ENCODE results near the gene SHISA8.
"Not testable (repeated sequence)": the region's sequence is repeated elsewhere in the genome, so short reads cannot be mapped to it uniquely, and the experiment has no call there.

Gene SHISA8

GRCh38 chr22:41949297-41949965 is 34.6 kb upstream of the SHISA8 start:
- Histone ChIP-seq H2AFZ (ENCODE audit: low read depth, low read length, severe bottlenecking) (no peak overlapping the region), H3K79me2 (ENCODE audit: insufficient read depth, low read length) (peaks cover 21% of the 10 kb centered on the region), H3F3A (ENCODE audit: insufficient read depth) (peaks cover 8% of the 10 kb centered on the region), H3K9me2 (replicated peaks; ENCODE audit: insufficient read depth, low read length) (no peaks in the 10 kb centered on the region), H3K9me3 (ENCODE audit: insufficient read depth, low read length) (no peaks in the 10 kb centered on the region), H4K20me1 (ENCODE audit: low read depth, low read length) (no peaks in the 10 kb centered on the region), H3K4me3 (ENCODE audit: insufficient read depth, low read length, poor library complexity, severe bottlenecking) (no peak overlapping the region), H3K27me3 (ENCODE audit: low read length) (no peaks in the 10 kb centered on the region), H3K36me3 (ENCODE audit: low read length) (peaks cover 10% of the 10 kb centered on the region), H3K4me2 (ENCODE audit: low read depth, low read length, poor library complexity, severe bottlenecking) (peak overlapping the region; percentile 6), H3K9ac (ENCODE audit: low read length) (0 out of 2 replicates have a peak overlapping the region, but pooled peaks have one; percentile 9), H3K27ac (ENCODE audit: low read depth, low read length) (no peak overlapping the region)
- no peak for TF ChIP-seq EZH2phosphoT487 (conservative IDR thresholded peaks at IDR 0.05; ENCODE audit: low read length)
- TF ChIP-seq CTCF (IDR thresholded peaks at IDR 0.05; ENCODE audit: insufficient read depth, low read length, poor library complexity, severe bottlenecking): no peak

GRCh38 chr22:41948928-41949296 is 34.0 kb upstream of the SHISA8 start:
- not testable (repeated sequence) for H3K27ac ChIP-seq (ENCODE audit: low read depth, low read length); H4K20me1 ChIP-seq (ENCODE audit: low read depth, low read length); H3K9me3 ChIP-seq (ENCODE audit: insufficient read depth, low read length); H2AFZ ChIP-seq (ENCODE audit: low read depth, low read length, severe bottlenecking); H3K27me3 ChIP-seq (ENCODE audit: low read length); H3K4me3 ChIP-seq (ENCODE audit: insufficient read depth, low read length, poor library complexity, severe bottlenecking); H3K9me2 ChIP-seq (replicated peaks; ENCODE audit: insufficient read depth, low read length)
- Histone ChIP-seq H3K36me3 (ENCODE audit: low read length) (peaks cover 11% of the 10 kb centered on the region), H3K79me2 (ENCODE audit: insufficient read depth, low read length) (peaks cover 23% of the 10 kb centered on the region), H3K9ac (ENCODE audit: low read length) (0 out of 2 replicates have a peak overlapping the region, but pooled peaks have one; percentile 9), H3F3A (ENCODE audit: insufficient read depth) (peaks cover 11% of the 10 kb centered on the region), H3K4me2 (ENCODE audit: low read depth, low read length, poor library complexity, severe bottlenecking) (peak overlapping the region; percentile 6)

DNA sequence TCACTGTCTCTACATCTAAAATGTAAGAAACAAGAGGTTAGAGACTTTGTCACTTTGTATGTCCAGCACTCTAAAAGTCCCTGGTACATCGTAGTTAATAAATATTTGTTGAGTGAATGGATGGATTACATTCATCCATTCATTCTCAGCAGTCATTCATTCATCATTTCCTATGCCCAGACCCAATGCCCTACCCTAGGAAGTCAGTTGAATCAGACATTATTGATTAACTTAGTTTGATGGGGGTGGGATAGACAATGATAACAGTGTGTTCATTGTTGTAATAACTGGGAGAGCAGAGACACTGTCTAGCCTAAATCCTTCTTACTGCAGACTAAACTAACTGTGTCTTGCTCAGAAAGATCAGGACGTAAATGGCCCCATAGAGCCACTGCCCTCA is 33.3 kb upstream of the SHISA8 start:
- no peak for TF ChIP-seq CTCF (IDR thresholded peaks at IDR 0.05; ENCODE audit: insufficient read depth, low read length, poor library complexity, severe bottlenecking)
- TF ChIP-seq EZH2phosphoT487 (conservative IDR thresholded peaks at IDR 0.05; ENCODE audit: low read length): no peak
- no peak overlapping the region for H3K4me3 ChIP-seq (ENCODE audit: insufficient read depth, low read length, poor library complexity, severe bottlenecking)
- H3K36me3 ChIP-seq (ENCODE audit: low read length): peaks cover 11% of the 10 kb centered on the region
- H3K9ac ChIP-seq (ENCODE audit: low read length): peak overlapping the region; percentile 98
- no peaks in the 10 kb centered on the region for H3K9me3 ChIP-seq (ENCODE audit: insufficient read depth, low read length)
- H3K79me2 ChIP-seq (ENCODE audit: insufficient read depth, low read length): peaks cover 23% of the 10 kb centered on the region
- H3K27me3 ChIP-seq (ENCODE audit: low read length): no peaks in the 10 kb centered on the region
- H4K20me1 ChIP-seq (ENCODE audit: low read depth, low read length): no peaks in the 10 kb centered on the region
- H3K9me2 ChIP-seq (replicated peaks; ENCODE audit: insufficient read depth, low read length): no peaks in the 10 kb centered on the region
- H3K27ac ChIP-seq (ENCODE audit: low read depth, low read length): no peak overlapping the region
- peak overlapping the region; percentile 93 for H3K4me2 ChIP-seq (ENCODE audit: low read depth, low read length, poor library complexity, severe bottlenecking)
- peaks cover 19% of the 10 kb centered on the region for H3F3A ChIP-seq (ENCODE audit: insufficient read depth)
- no peak overlapping the region for H2AFZ ChIP-seq (ENCODE audit: low read depth, low read length, severe bottlenecking)

- peak overlapping the region; percentile 13 for H2AFZ ChIP-seq (ENCODE audit: low read depth, low read length, severe bottlenecking)
- peaks cover 23% of the 10 kb centered on the region for H3K79me2 ChIP-seq (ENCODE audit: insufficient read depth, low read length)
- no peaks in the 10 kb centered on the region for H3K27me3 ChIP-seq (ENCODE audit: low read length)
- no peaks in the 10 kb centered on the region for H4K20me1 ChIP-seq (ENCODE audit: low read depth, low read length)
- TF ChIP-seq EZH2phosphoT487 (conservative IDR thresholded peaks at IDR 0.05; ENCODE audit: low read length) (no peak), CTCF (IDR thresholded peaks at IDR 0.05; ENCODE audit: insufficient read depth, low read length, poor library complexity, severe bottlenecking) (no peak)
- H3K36me3 ChIP-seq (ENCODE audit: low read length): peaks cover 11% of the 10 kb centered on the region
- H3K9me3 ChIP-seq (ENCODE audit: insufficient read depth, low read length): no peaks in the 10 kb centered on the region
- peak overlapping the region; percentile 85 for H3K4me3 ChIP-seq (ENCODE audit: insufficient read depth, low read length, poor library complexity, severe bottlenecking)
- H3F3A ChIP-seq (ENCODE audit: insufficient read depth): peaks cover 19% of the 10 kb centered on the region
- peak overlapping the region; percentile 98 for H3K9ac ChIP-seq (ENCODE audit: low read length)
- H3K4me2 ChIP-seq (ENCODE audit: low read depth, low read length, poor library complexity, severe bottlenecking): peak overlapping the region; percentile 93
- H3K27ac ChIP-seq (ENCODE audit: low read depth, low read length): peak overlapping the region; percentile 92; the same call in 1 of the 2 replicates
- no peaks in the 10 kb centered on the region for H3K9me2 ChIP-seq (replicated peaks; ENCODE audit: insufficient read depth, low read length)
Observed at GRCh38 chr22:41947424-41948080, 32.7 kb upstream of the SHISA8 start.

Data from SU-DHL-6 (cell line).